Measurements from ENCODE around the gene SPATC1L.

SPATC1L gene

DNA sequence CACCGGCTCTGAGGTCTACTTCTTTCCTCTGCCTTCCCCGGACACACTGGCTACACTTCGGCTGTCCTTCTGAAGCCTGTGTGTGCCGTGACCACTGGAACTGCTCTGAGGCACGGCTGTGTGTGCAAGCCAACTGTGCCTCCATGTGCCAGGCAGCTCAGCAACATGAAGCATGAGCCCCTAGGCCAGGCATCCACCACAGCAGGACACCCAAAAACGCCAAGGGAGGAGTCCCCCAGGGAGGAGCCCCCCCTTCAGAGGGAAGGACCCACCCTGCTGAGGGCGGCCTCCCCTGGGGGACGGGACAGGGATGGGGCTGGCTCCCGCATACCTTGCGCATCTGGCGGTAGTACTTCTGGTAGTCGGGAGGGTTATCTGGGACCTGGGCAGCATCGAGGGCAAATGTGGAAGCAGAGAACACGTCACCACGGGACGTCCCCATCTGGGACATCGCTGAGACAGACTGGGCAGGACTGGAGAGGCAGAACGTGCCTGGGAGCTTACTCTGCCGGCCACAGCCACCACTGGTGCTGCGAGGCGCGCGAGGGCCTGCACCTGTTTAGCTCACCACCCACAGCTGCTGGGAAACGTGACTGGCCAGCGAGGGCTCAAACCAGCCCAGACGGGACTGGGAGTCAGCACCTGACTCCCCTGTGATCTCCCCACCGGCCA, 23.8 kb upstream of the SPATC1L start:
- TF ChIP-seq, protein P1, sequence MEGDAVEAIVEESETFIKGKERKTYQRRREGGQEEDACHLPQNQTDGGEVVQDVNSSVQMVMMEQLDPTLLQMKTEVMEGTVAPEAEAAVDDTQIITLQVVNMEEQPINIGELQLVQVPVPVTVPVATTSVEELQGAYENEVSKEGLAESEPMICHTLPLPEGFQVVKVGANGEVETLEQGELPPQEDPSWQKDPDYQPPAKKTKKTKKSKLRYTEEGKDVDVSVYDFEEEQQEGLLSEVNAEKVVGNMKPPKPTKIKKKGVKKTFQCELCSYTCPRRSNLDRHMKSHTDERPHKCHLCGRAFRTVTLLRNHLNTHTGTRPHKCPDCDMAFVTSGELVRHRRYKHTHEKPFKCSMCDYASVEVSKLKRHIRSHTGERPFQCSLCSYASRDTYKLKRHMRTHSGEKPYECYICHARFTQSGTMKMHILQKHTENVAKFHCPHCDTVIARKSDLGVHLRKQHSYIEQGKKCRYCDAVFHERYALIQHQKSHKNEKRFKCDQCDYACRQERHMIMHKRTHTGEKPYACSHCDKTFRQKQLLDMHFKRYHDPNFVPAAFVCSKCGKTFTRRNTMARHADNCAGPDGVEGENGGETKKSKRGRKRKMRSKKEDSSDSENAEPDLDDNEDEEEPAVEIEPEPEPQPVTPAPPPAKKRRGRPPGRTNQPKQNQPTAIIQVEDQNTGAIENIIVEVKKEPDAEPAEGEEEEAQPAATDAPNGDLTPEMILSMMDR (IDR thresholded peaks at IDR 0.05; ENCODE audit: extremely low read depth, missing control alignments): no peak
- DNase-seq (ENCODE audit: low spot score): no peak

GRCh38 chr21:46207006-46207919, 23.0 kb upstream of the SPATC1L start:
- no peak for DNase-seq (ENCODE audit: low spot score)
- TF ChIP-seq, protein P1 (IDR thresholded peaks at IDR 0.05; ENCODE audit: extremely low read depth, missing control alignments): no peak

GRCh38 chr21:46206163-46207005, 22.1 kb upstream of the SPATC1L start:
- DNase-seq (ENCODE audit: low spot score): no peak
- TF ChIP-seq, protein P1 (IDR thresholded peaks at IDR 0.05; ENCODE audit: extremely low read depth, missing control alignments): no peak

DNA sequence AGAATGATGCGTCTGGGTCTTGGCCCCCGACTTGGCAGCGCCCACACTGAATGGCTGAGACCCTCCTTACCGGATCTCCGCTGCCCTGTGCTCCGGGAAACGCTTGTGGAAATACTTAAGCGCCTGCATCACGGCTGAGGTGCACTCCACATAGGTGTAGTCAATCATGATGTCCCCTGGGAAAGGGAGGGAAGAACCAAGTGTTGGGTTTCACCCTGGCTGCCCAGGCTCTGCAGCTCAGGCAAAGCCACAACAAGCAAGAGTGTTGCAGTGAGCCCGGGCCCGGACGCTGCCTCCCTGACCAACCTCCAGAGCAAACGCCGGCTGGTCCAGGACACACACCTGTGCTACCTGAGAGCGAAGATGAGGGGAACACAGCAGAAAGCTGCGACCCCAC, 21.5 kb upstream of the SPATC1L start:
- TF ChIP-seq, protein P1 (IDR thresholded peaks at IDR 0.05; ENCODE audit: extremely low read depth, missing control alignments): no peak

DNA sequence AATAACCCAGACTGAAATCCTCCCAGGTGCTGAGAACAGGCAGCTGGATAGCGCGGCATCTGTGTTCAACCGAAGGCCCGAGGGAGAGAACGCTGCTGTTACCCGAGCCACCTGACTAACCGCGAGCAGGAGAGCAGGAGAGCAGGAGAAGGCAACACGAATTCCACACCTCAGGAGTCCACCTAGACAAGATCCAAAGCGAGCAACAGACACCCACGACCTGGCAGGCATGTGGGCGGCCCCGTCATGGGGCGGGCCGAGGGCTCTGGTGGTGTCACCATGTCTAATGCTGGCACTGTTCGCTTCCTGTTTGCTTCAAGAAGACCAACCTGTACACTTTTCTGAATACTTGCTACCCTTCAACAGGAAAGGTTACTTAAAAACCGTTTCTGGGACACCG, 20.9 kb upstream of the SPATC1L start:
- TF ChIP-seq, protein P1 (IDR thresholded peaks at IDR 0.05; ENCODE audit: extremely low read depth, missing control alignments): no peak
- DNase-seq (ENCODE audit: low spot score): no peak

More for the DNA sequence above, 21.5 kb upstream of the SPATC1L start:
- no peak for DNase-seq (ENCODE audit: low spot score)

- TF ChIP-seq, protein P1 (IDR thresholded peaks at IDR 0.05; ENCODE audit: extremely low read depth, missing control alignments): no peak
Observed at GRCh38 chr21:46203203-46203600, 18.9 kb upstream of the SPATC1L start.

More at GRCh38 chr21:46203203-46203600, 18.9 kb upstream of the SPATC1L start:
- no peak for DNase-seq (ENCODE audit: low spot score)
